ENCODE measurements around the gene CYP4F8.
"Not testable (repeated sequence)": the region's sequence is repeated elsewhere in the genome, so short reads cannot be mapped to it uniquely, and the experiment has no call there.

CYP4F8 gene

GRCh38 chr19:15644816-15645215 lies 29.8 kb downstream of the CYP4F8 start:
- no peak for DNase-seq

GRCh38 chr19:15649526-15649925 lies 34.5 kb downstream of the CYP4F8 start:
- no peak for DNase-seq

GRCh38 chr19:15650123-15650522 lies 35.1 kb downstream of the CYP4F8 start:
- not testable (repeated sequence) for DNase-seq

GRCh38 chr19:15651791-15652190 lies 36.8 kb downstream of the CYP4F8 start:
- no peak for DNase-seq

- no peak for DNase-seq
Observed at GRCh38 chr19:15652559-15653278, 37.7 kb downstream of the CYP4F8 start.

GRCh38 chr19:15656467-15656866 lies 41.4 kb downstream of the CYP4F8 start:
- DNase-seq = no peak

GRCh38 chr19:15663247-15663646 lies 48.2 kb downstream of the CYP4F8 start:
- no peak for DNase-seq

GRCh38 chr19:15666186-15666585 lies 51.2 kb downstream of the CYP4F8 start:
- no peak for DNase-seq

- DNase-seq = no peak
Observed at GRCh38 chr19:15666883-15667282, 51.9 kb downstream of the CYP4F8 start.

- no peak for DNase-seq
Observed at GRCh38 chr19:15669440-15669839, 54.4 kb downstream of the CYP4F8 start.

GRCh38 chr19:15669891-15670290 lies 54.9 kb downstream of the CYP4F8 start:
- no peak for DNase-seq

- DNase-seq = no peak
Observed at GRCh38 chr19:15671237-15671821, 56.3 kb downstream of the CYP4F8 start.

- DNase-seq = no peak
Observed at GRCh38 chr19:15671891-15672579, 57.0 kb downstream of the CYP4F8 start.

GRCh38 chr19:15672580-15673175 lies 57.7 kb downstream of the CYP4F8 start, which contains the start of gene CYP4F12:
CYP4F12 (plus strand) TSS chr19:15673087; CDS start chr19:15673530, 443 bp downstream.
- DNase-seq = no peak

GRCh38 chr19:15673176-15673654 lies 58.2 kb downstream of the CYP4F8 start:
- DNase-seq = no peak

GRCh38 chr19:15675560-15675959 lies 60.5 kb downstream of the CYP4F8 start:
- DNase-seq = no peak

- DNase-seq = no peak
Observed at GRCh38 chr19:15679089-15679488, 64.1 kb downstream of the CYP4F8 start.

- DNase-seq = not testable (repeated sequence)
Observed at GRCh38 chr19:15679865-15680264, 64.8 kb downstream of the CYP4F8 start.
